PFSK-1 (cell line): Measurements from ENCODE around the gene MYO3A.

ENCODE experiments used
- FOXP2 ChIP-seq: optimal IDR thresholded peaks from 2 replicates; pipeline ENCODE3; 2011; ENCODE audit warnings: borderline replicate concordance, control low read depth, inconsistent platforms; ENCODE audit not compliant: insufficient read depth; ENCODE audit errors: extremely low read length, extremely low read depth
- POLR2AphosphoS5 ChIP-seq: IDR thresholded peaks from 2 replicates; pipeline ENCODE4 v1.6.1; 2012; ENCODE audit warnings: low read depth, mild to moderate bottlenecking, control low read depth, low read length, moderate library complexity
- SIN3A ChIP-seq: IDR thresholded peaks from 2 replicates; pipeline ENCODE4 v1.6.1; 2012; ENCODE audit warnings: mild to moderate bottlenecking, low read length, moderate library complexity, borderline replicate concordance; ENCODE audit not compliant: insufficient read depth
- TAF1 ChIP-seq: IDR thresholded peaks from 2 replicates; pipeline ENCODE4 v1.6.1; 2012; ENCODE audit warnings: low read length, control low read depth, borderline replicate concordance; ENCODE audit not compliant: insufficient read depth
- TF ChIP-seq, protein P1 (sequence below), 2 experiments: IDR thresholded peaks; 2 replicates each; pipeline versions ENCODE4 v1.6.1 to v1.8.0; 2011 to 2012; ENCODE audit warnings: low read depth in 2 of 2, low read length in 2 of 2, control low read depth in 1 of 2, inconsistent platforms in 1 of 2, mild to moderate bottlenecking in 1 of 2, moderate library complexity in 1 of 2; ENCODE audit not compliant: insufficient read depth in 1 of 2

DNA sequence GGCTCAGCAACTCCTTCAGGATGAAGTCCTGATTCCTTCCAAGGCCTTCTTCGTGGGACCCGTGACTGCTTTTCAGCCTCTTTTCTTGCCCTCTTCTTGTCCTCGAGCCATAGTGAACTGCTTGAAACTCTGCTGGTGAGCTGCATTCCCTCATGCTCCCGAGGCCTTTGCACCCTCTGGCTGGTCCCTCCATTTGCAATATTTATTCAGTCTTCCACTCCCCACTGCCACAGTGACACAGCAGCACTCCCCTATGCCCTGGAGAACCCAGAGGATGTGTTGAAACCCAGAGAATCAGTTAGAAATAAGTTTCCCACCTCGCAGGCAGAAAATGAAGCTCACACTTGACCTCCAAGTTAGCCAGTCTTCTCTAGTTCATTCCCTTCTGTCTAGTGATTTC is 260.2 kb downstream of the MYO3A start:
- TF ChIP-seq TAF1 = no peak
- TF ChIP-seq POLR2AphosphoS5 = no peak
- no peak for TF ChIP-seq SIN3A
- TF ChIP-seq, protein P1, sequence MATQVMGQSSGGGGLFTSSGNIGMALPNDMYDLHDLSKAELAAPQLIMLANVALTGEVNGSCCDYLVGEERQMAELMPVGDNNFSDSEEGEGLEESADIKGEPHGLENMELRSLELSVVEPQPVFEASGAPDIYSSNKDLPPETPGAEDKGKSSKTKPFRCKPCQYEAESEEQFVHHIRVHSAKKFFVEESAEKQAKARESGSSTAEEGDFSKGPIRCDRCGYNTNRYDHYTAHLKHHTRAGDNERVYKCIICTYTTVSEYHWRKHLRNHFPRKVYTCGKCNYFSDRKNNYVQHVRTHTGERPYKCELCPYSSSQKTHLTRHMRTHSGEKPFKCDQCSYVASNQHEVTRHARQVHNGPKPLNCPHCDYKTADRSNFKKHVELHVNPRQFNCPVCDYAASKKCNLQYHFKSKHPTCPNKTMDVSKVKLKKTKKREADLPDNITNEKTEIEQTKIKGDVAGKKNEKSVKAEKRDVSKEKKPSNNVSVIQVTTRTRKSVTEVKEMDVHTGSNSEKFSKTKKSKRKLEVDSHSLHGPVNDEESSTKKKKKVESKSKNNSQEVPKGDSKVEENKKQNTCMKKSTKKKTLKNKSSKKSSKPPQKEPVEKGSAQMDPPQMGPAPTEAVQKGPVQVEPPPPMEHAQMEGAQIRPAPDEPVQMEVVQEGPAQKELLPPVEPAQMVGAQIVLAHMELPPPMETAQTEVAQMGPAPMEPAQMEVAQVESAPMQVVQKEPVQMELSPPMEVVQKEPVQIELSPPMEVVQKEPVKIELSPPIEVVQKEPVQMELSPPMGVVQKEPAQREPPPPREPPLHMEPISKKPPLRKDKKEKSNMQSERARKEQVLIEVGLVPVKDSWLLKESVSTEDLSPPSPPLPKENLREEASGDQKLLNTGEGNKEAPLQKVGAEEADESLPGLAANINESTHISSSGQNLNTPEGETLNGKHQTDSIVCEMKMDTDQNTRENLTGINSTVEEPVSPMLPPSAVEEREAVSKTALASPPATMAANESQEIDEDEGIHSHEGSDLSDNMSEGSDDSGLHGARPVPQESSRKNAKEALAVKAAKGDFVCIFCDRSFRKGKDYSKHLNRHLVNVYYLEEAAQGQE (IDR thresholded peaks at IDR 0.05; ENCODE audit: insufficient read depth in 1 of 2, low read depth in 2 of 2, low read length in 2 of 2) = no peak
- no peak for TF ChIP-seq FOXP2
